H9 (cell line): ENCODE results near the gene GARIN6. TPM values are rescaled to one million over a fixed set of nuclear protein-coding genes. Genes with fewer than 3 reads are reported as not detected.

Experiments used
- DNase-seq: peaks from one replicate; pipeline ENCODE4 v3.0.0-alpha.2; 2017
- H2AFZ ChIP-seq: one replicate; pipeline ENCODE4 v1.6.1; 2013; ENCODE audit warnings: mild to moderate bottlenecking, low read length, control low read depth, moderate library complexity
- H2AK5ac ChIP-seq: 2 replicates; pipeline ENCODE4 v1.6.1; 2013; ENCODE audit warnings: low read length, control low read depth, mixed read lengths; ENCODE audit not compliant: insufficient read length
- H2BK120ac ChIP-seq: one replicate; pipeline ENCODE4 v1.6.1; 2013; ENCODE audit warnings: low read depth, mild to moderate bottlenecking, low read length, control low read depth, inconsistent platforms; ENCODE audit not compliant: poor library complexity, severe bottlenecking
- H2BK12ac ChIP-seq: 2 replicates; pipeline ENCODE4 v1.6.1; 2013; ENCODE audit warnings: low read length, control low read depth, mixed read lengths, low read depth; ENCODE audit not compliant: insufficient read length
- H2BK15ac ChIP-seq: 2 replicates; pipeline ENCODE4 v1.6.1; 2013; ENCODE audit warnings: low read depth, low read length, control low read depth
- H2BK20ac ChIP-seq: one replicate; pipeline ENCODE4 v1.6.1; 2013; ENCODE audit warnings: low read depth, mild to moderate bottlenecking, low read length, control low read depth, inconsistent platforms; ENCODE audit not compliant: poor library complexity, severe bottlenecking
- H2BK5ac ChIP-seq: 2 replicates; pipeline ENCODE4 v1.6.1; 2013; ENCODE audit warnings: low read length, control low read depth, mixed read lengths; ENCODE audit not compliant: insufficient read length
- H3K14ac ChIP-seq: 2 replicates; pipeline ENCODE4 v1.6.1; 2013; ENCODE audit warnings: low read length, control low read depth; ENCODE audit not compliant: insufficient read depth
- H3K18ac ChIP-seq: 2 replicates; pipeline ENCODE4 v1.6.1; 2013; ENCODE audit warnings: low read depth, mild to moderate bottlenecking, mixed read lengths, low read length, control low read depth; ENCODE audit not compliant: insufficient read length
- H3K23ac ChIP-seq: 2 replicates; pipeline ENCODE4 v1.6.1; 2013; ENCODE audit warnings: low read length, control low read depth, mixed read lengths, low read depth; ENCODE audit not compliant: insufficient read length
- H3K23me2 ChIP-seq: 2 replicates; pipeline ENCODE4 v1.6.1; 2013; ENCODE audit warnings: low read depth, mild to moderate bottlenecking, mixed read lengths, low read length, control low read depth; ENCODE audit not compliant: insufficient read length, poor library complexity, severe bottlenecking
- H3K27ac ChIP-seq: 2 replicates; pipeline ENCODE4 v1.5.1; 2013; ENCODE audit warnings: low read length, control low read depth, mixed read lengths, low read depth; ENCODE audit not compliant: insufficient read length
- H3K27me3 ChIP-seq: 2 replicates; pipeline ENCODE4 v1.6.1; 2013; ENCODE audit warnings: low read length, control low read depth, inconsistent platforms; ENCODE audit not compliant: insufficient read depth
- H3K4ac ChIP-seq: 2 replicates; pipeline ENCODE4 v1.6.1; 2013; ENCODE audit warnings: low read depth, mild to moderate bottlenecking, control low read depth, inconsistent platforms, low read length, moderate library complexity
- H3K4me1 ChIP-seq: 2 replicates; pipeline ENCODE4 v1.6.1; 2013; ENCODE audit warnings: low read length, control low read depth, inconsistent platforms; ENCODE audit not compliant: insufficient read depth
- H3K4me2 ChIP-seq: 2 replicates; pipeline ENCODE4 v1.6.1; 2013; ENCODE audit warnings: low read length, control low read depth, mixed read lengths; ENCODE audit not compliant: insufficient read length, insufficient read depth
- H3K56ac ChIP-seq: 2 replicates; pipeline ENCODE4 v1.6.1; 2013; ENCODE audit warnings: low read depth, mild to moderate bottlenecking, mixed read lengths, low read length, control low read depth; ENCODE audit not compliant: insufficient read length
- H3K79me1 ChIP-seq: 2 replicates; pipeline ENCODE4 v1.6.1; 2013; ENCODE audit warnings: low read depth, mild to moderate bottlenecking, moderate library complexity, low read length, control low read depth, inconsistent platforms; ENCODE audit not compliant: insufficient read depth, poor library complexity, severe bottlenecking
- H3K79me2 ChIP-seq: 2 replicates; pipeline ENCODE4 v1.6.1; 2013; ENCODE audit warnings: low read length, control low read depth, inconsistent platforms; ENCODE audit not compliant: insufficient read depth
- H3K9ac ChIP-seq: 2 replicates; pipeline ENCODE4 v1.6.1; 2013; ENCODE audit warnings: low read length, control low read depth, mixed read lengths; ENCODE audit not compliant: insufficient read length; ENCODE audit errors: extremely low read depth
- H3K9me3 ChIP-seq: one replicate; pipeline ENCODE4 v1.6.1; 2013; ENCODE audit warnings: low read depth, low read length, inconsistent platforms; ENCODE audit not compliant: control insufficient read depth
- H3T11ph ChIP-seq: one replicate; pipeline ENCODE4 v1.6.1; 2013; ENCODE audit warnings: mild to moderate bottlenecking, low read length, control low read depth, inconsistent platforms
- H4K20me1 ChIP-seq: one replicate; pipeline ENCODE4 v1.6.1; 2013; ENCODE audit not compliant: control insufficient read depth, insufficient read length, insufficient read depth
- H4K5ac ChIP-seq: 2 replicates; pipeline ENCODE4 v1.6.1; 2013; ENCODE audit warnings: low read depth, mild to moderate bottlenecking, mixed read lengths, low read length, control low read depth; ENCODE audit not compliant: insufficient read length
- H4K8ac ChIP-seq: replicated peaks from 2 replicates; pipeline ENCODE4 v1.6.1; 2013; ENCODE audit warnings: low read length, control low read depth, mixed read lengths, low read depth; ENCODE audit not compliant: insufficient read length
- H4K91ac ChIP-seq: 2 replicates; pipeline ENCODE4 v1.6.1; 2013; ENCODE audit warnings: low read depth, mild to moderate bottlenecking, moderate library complexity, mixed read lengths, low read length, control low read depth; ENCODE audit not compliant: insufficient read length
- H3K27ac Mint-ChIP-seq, 3 experiments: 2 replicates in 2 of 3; 3 replicates in 1 of 3; pipeline ENCODE4 v1.8.0; 2020 to 2021; ENCODE audit warnings: mixed read lengths in 3 of 3, mild to moderate bottlenecking in 1 of 3, moderate library complexity in 1 of 3
- H3K27me3 Mint-ChIP-seq: 2 replicates; pipeline ENCODE4 v1.8.0; 2021; ENCODE audit warnings: low read depth, mild to moderate bottlenecking, moderate library complexity, mixed read lengths
- H3K36me3 Mint-ChIP-seq, 3 experiments: 2 replicates in 2 of 3; 3 replicates in 1 of 3; pipeline ENCODE4 v1.8.0; 2020 to 2021; ENCODE audit warnings: low read depth in 3 of 3, mixed read lengths in 3 of 3; ENCODE audit not compliant: insufficient read depth in 1 of 3
- H3K4me1 Mint-ChIP-seq, 2 experiments: 2 replicates each; pipeline ENCODE4 v1.8.0; 2020; ENCODE audit warnings: mixed read lengths in 2 of 2
- H3K4me3 Mint-ChIP-seq, 2 experiments: 2 replicates in 1 of 2; 3 replicates in 1 of 2; pipeline ENCODE4 v1.8.0; 2020 to 2021; ENCODE audit warnings: mild to moderate bottlenecking in 2 of 2, mixed read lengths in 2 of 2, moderate library complexity in 1 of 2
- H3K9me3 Mint-ChIP-seq, 2 experiments: 2 replicates in 1 of 2; 3 replicates in 1 of 2; pipeline ENCODE4 v1.8.0; 2020; ENCODE audit warnings: mild to moderate bottlenecking in 2 of 2, mixed read lengths in 2 of 2, moderate library complexity in 1 of 2
- WGBS: extraction: QIAGEN DNeasy Blood & Tissue Kit; methylation state at CpG from one replicate; pipeline ENCODE4 v1.1.7; 2013; ENCODE audit warnings: missing lambda C conversion rate, low lambda C conversion rate, mixed read lengths; ENCODE audit not compliant: insufficient read length; ENCODE audit errors: extremely low coverage; 5-methylcytosine and 5-hydroxymethylcytosine counted together
- total RNA-seq: library from RNA; stranded (reverse); gene quantifications from 2 replicates; pipeline ENCODE4 v1.2.1, GENCODE V29; 2021
- TF ChIP-seq, protein P1 (sequence below): fragments of 200-600 bp; sonication (generic); conservative IDR thresholded peaks from 3 replicates; pipeline ENCODE4 v1.8.0; 2021; ENCODE audit warnings: antibody characterized with exemption, mild to moderate bottlenecking

GARIN6 gene
- total RNA-seq, 1 experiment from 2014 or later, result not detected

DNA sequence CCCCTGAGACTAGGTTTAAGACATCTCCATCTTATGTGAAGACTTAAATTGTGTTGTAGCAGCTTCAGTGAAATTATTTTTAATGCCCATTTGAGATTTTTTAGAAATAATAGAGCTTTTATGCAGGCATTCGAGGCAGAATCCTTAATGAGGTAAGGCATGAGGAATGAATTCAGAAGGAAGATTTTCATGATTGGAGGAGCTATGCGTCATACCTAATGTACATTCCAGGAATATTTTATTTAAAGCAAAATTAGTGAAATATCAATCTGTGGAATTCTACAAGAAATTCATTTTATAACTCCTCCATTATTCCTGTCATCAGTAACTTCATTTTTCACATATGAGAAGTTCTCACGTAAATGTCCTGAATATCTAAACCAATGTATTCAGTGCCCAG, 36.0 kb upstream of the GARIN6 start:
- H3K23ac ChIP-seq, result no peak overlapping the region
- no peaks in the 10 kb centered on the region for H3K23me2 ChIP-seq
- H3K4ac ChIP-seq, result no peak overlapping the region
- no peak overlapping the region for H3K27ac ChIP-seq
- H3K9me3 ChIP-seq, result no peaks in the 10 kb centered on the region
- H2BK15ac ChIP-seq, result no peak overlapping the region
- H3K79me1 ChIP-seq, result no peaks in the 10 kb centered on the region
- no peak overlapping the region for H3K27ac Mint-ChIP-seq
- no peak overlapping the region for H2BK12ac ChIP-seq
- no CpG with 5 or more reads among the region's 3 CpGs for WGBS
- no peak for DNase-seq
- H3K4me2 ChIP-seq, result no peak overlapping the region
- TF ChIP-seq, protein P1, sequence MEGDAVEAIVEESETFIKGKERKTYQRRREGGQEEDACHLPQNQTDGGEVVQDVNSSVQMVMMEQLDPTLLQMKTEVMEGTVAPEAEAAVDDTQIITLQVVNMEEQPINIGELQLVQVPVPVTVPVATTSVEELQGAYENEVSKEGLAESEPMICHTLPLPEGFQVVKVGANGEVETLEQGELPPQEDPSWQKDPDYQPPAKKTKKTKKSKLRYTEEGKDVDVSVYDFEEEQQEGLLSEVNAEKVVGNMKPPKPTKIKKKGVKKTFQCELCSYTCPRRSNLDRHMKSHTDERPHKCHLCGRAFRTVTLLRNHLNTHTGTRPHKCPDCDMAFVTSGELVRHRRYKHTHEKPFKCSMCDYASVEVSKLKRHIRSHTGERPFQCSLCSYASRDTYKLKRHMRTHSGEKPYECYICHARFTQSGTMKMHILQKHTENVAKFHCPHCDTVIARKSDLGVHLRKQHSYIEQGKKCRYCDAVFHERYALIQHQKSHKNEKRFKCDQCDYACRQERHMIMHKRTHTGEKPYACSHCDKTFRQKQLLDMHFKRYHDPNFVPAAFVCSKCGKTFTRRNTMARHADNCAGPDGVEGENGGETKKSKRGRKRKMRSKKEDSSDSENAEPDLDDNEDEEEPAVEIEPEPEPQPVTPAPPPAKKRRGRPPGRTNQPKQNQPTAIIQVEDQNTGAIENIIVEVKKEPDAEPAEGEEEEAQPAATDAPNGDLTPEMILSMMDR, result no peak
- H2AK5ac ChIP-seq, result no peak overlapping the region
- H3K9ac ChIP-seq, result no peak overlapping the region
- no peak overlapping the region for H3K56ac ChIP-seq
- H3K27me3 Mint-ChIP-seq, result peaks cover 5% of the 10 kb centered on the region; the same call in 1 of the 2 replicates
- no peak overlapping the region for H4K5ac ChIP-seq
- no peak overlapping the region for H2BK120ac ChIP-seq
- H3K4me3 Mint-ChIP-seq, result no peak overlapping the region
- H3T11ph ChIP-seq, result no peak overlapping the region
- no peak overlapping the region for H3K18ac ChIP-seq
- no peaks in the 10 kb centered on the region for H3K36me3 Mint-ChIP-seq
- H4K91ac ChIP-seq, result no peak overlapping the region
- no peaks in the 10 kb centered on the region; the same call in 1 of the 2 replicates for H3K4me1 ChIP-seq
- no peak overlapping the region for H2AFZ ChIP-seq
- H3K27me3 ChIP-seq, result no peaks in the 10 kb centered on the region
- no peak overlapping the region for H2BK5ac ChIP-seq
- H2BK20ac ChIP-seq, result no peak overlapping the region
- peaks cover 22 to 34% of the 10 kb centered on the region in 2 experiments for H3K4me1 Mint-ChIP-seq
- H3K9me3 Mint-ChIP-seq, result no peaks in the 10 kb centered on the region; a peak in 3 of 5 replicates
- H3K79me2 ChIP-seq, result no peaks in the 10 kb centered on the region
- H4K8ac ChIP-seq, result no peak overlapping the region
- no peak overlapping the region for H3K14ac ChIP-seq
- no peaks in the 10 kb centered on the region for H4K20me1 ChIP-seq
